Hepatic stellate cell (primary cell): ENCODE measurements around the gene TMEM86B.

Experiments
- DNase-seq: peaks from one replicate; pipeline ENCODE4 v3.0.0; 2011; ENCODE audit warnings: low spot score

The TMEM86B gene

GRCh38 chr19:55257461-55258420 is 29.2 kb upstream of the TMEM86B start:
- DNase-seq = peak; percentile 60

GRCh38 chr19:55256562-55257460 is 28.2 kb upstream of the TMEM86B start:
- DNase-seq = no peak

GRCh38 chr19:55255618-55256423 is 27.3 kb upstream of the TMEM86B start:
- DNase-seq = peak; percentile 47

GRCh38 chr19:55254625-55254977 is 26.0 kb upstream of the TMEM86B start:
- DNase-seq = no peak

GRCh38 chr19:55253842-55254624 is 25.5 kb upstream of the TMEM86B start:
- DNase-seq = no peak

- no peak for DNase-seq
These were observed 24.4 kb upstream of the TMEM86B start for GRCh38 chr19:55252760-55253663.

GRCh38 chr19:55251341-55252081 is 22.9 kb upstream of the TMEM86B start:
- DNase-seq = no peak

GRCh38 chr19:55250262-55251036 is 21.9 kb upstream of the TMEM86B start:
- DNase-seq = no peak

GRCh38 chr19:55249841-55250240 is 21.3 kb upstream of the TMEM86B start:
- DNase-seq = no peak

GRCh38 chr19:55248704-55249103 is 20.1 kb upstream of the TMEM86B start:
- no peak for DNase-seq

GRCh38 chr19:55248166-55248675 is 19.7 kb upstream of the TMEM86B start:
- no peak for DNase-seq

GRCh38 chr19:55247621-55248099 is 19.1 kb upstream of the TMEM86B start:
- DNase-seq = no peak

- DNase-seq = no peak
These were observed 18.2 kb upstream of the TMEM86B start for GRCh38 chr19:55246462-55247451.

GRCh38 chr19:55245236-55245904 is 16.8 kb upstream of the TMEM86B start:
- DNase-seq = no peak

GRCh38 chr19:55244004-55244680 is 15.6 kb upstream of the TMEM86B start:
- DNase-seq = no peak

- no peak for DNase-seq
These were observed 14.0 kb upstream of the TMEM86B start for GRCh38 chr19:55242517-55242916.
